Neural progenitor cell (in vitro differentiated cells): ENCODE results near the gene DNAJC22. TPM values are rescaled to one million over a fixed set of nuclear protein-coding genes. Genes with fewer than 3 reads are reported as not detected.
A peak's percentile ranks its signal among the peaks of the same experiment; 100 is the strongest.

Experiments
- DNase-seq: peaks from one replicate; pipeline ENCODE4 v3.0.0-alpha.2; 2016; ENCODE audit warnings: low spot score
- H2AFZ ChIP-seq: fragments of 200-600 bp; sonication (generic); replicated peaks from 2 replicates; pipeline ENCODE4 v1.6.1; 2016; ENCODE audit warnings: antibody characterized with exemption
- H3F3A ChIP-seq: fragments of 200-600 bp; sonication (generic); 2 replicates; pipeline ENCODE4 v1.6.1; 2016; ENCODE audit warnings: antibody characterized with exemption, low read depth
- H3K27ac ChIP-seq: fragments of 200-600 bp; sonication (generic); 2 replicates; pipeline ENCODE4 v1.5.1; 2016; ENCODE audit warnings: mild to moderate bottlenecking
- H3K27me3 ChIP-seq: fragments of 200-600 bp; sonication (generic); 2 replicates; pipeline ENCODE4 v1.6.1; 2016; ENCODE audit warnings: mild to moderate bottlenecking, moderate library complexity
- H3K36me3 ChIP-seq: fragments of 200-600 bp; sonication (generic); 2 replicates; pipeline ENCODE4 v1.5.1; 2016
- H3K4me1 ChIP-seq: fragments of 200-600 bp; sonication (generic); 2 replicates; pipeline ENCODE4 v1.6.1; 2016; ENCODE audit warnings: mixed run types
- H3K4me2 ChIP-seq: fragments of 200-600 bp; sonication (generic); 2 replicates; pipeline ENCODE4 v1.6.1; 2016
- H3K4me3 ChIP-seq: fragments of 200-600 bp; sonication (generic); 2 replicates; pipeline ENCODE4 v1.5.1; 2016
- H3K79me2 ChIP-seq: fragments of 200-600 bp; sonication (generic); 2 replicates; pipeline ENCODE4 v1.6.1; 2016; ENCODE audit warnings: low read depth
- H3K9ac ChIP-seq: fragments of 200-600 bp; sonication (generic); 2 replicates; pipeline ENCODE4 v1.6.1; 2016
- H3K9me3 ChIP-seq: fragments of 200-600 bp; sonication (generic); 2 replicates; pipeline ENCODE4 v1.5.1; 2016; ENCODE audit warnings: low read depth
- H4K20me1 ChIP-seq: fragments of 200-600 bp; sonication (generic); 2 replicates; pipeline ENCODE4 v1.6.1; 2016; ENCODE audit warnings: low read depth
- H3K27ac Mint-ChIP-seq: 3 replicates; pipeline ENCODE4 v1.8.0; 2021; ENCODE audit warnings: mixed read lengths
- H3K27me3 Mint-ChIP-seq: 2 replicates; pipeline ENCODE4 v1.8.0; 2022; ENCODE audit warnings: low read depth, mild to moderate bottlenecking, inconsistent platforms, moderate library complexity, mixed read lengths; ENCODE audit not compliant: insufficient read depth
- H3K36me3 Mint-ChIP-seq: 3 replicates; pipeline ENCODE4 v1.8.0; 2021; ENCODE audit warnings: mixed read lengths
- H3K4me1 Mint-ChIP-seq: 3 replicates; pipeline ENCODE4 v1.8.0; 2021; ENCODE audit warnings: mixed read lengths
- H3K4me3 Mint-ChIP-seq: 3 replicates; pipeline ENCODE4 v1.8.0; 2021; ENCODE audit warnings: mild to moderate bottlenecking, moderate library complexity, mixed read lengths
- H3K9me3 Mint-ChIP-seq: 3 replicates; pipeline ENCODE4 v1.8.0; 2020; ENCODE audit warnings: mixed read lengths
- CTCF ChIP-seq: fragments of 200-600 bp; sonication (generic); IDR thresholded peaks from 2 replicates; pipeline ENCODE4 v1.5.1; 2017; ENCODE audit warnings: antibody characterized with exemption, mild to moderate bottlenecking
- EZH2 ChIP-seq: fragments of 200-600 bp; sonication (generic); IDR thresholded peaks from 2 replicates; pipeline ENCODE4 v1.6.1; 2017; ENCODE audit warnings: antibody characterized with exemption, mild to moderate bottlenecking, moderate library complexity
- EZH2phosphoT487 ChIP-seq: fragments of 200-600 bp; sonication (generic); IDR thresholded peaks from 2 replicates; pipeline ENCODE4 v1.6.1; 2017; ENCODE audit warnings: antibody characterized with exemption
- total RNA-seq: library from RNA; depleted of rRNA; stranded (reverse); fragments of >200 nt; gene quantifications from 2 replicates; pipeline ENCODE4 v1.2.3, GENCODE V29; 2015; ENCODE audit warnings: low replicate concordance

DNAJC22 gene
- total RNA-seq, 1 donor from 2014 or later = 0.39 TPM

- TF ChIP-seq CTCF = no peak
- TF ChIP-seq EZH2 = no peak
- no peak for TF ChIP-seq EZH2phosphoT487
- H3K79me2 ChIP-seq = peaks cover 16% of the 10 kb centered on the region
- no peak overlapping the region for H3K4me3 ChIP-seq
- Mint-ChIP-seq H3K4me1 (peaks cover 21% of the 10 kb centered on the region), H3K27me3 (peaks cover 12% of the 10 kb centered on the region), H3K27ac (no peak overlapping the region), H3K9me3 (no peaks in the 10 kb centered on the region), H3K4me3 (peak overlapping the region; percentile 71), H3K36me3 (peaks cover 18% of the 10 kb centered on the region)
- no peaks in the 10 kb centered on the region for H3K9me3 ChIP-seq
- no peak overlapping the region for H3K27ac ChIP-seq
- no peak overlapping the region for H2AFZ ChIP-seq
- DNase-seq = no peak
- H4K20me1 ChIP-seq = no peaks in the 10 kb centered on the region
- peaks cover 11% of the 10 kb centered on the region for H3F3A ChIP-seq
- H3K27me3 ChIP-seq = no peaks in the 10 kb centered on the region
- H3K4me2 ChIP-seq = no peak overlapping the region
- no peak overlapping the region for H3K9ac ChIP-seq
- H3K4me1 ChIP-seq = peaks cover 13% of the 10 kb centered on the region
- no peaks in the 10 kb centered on the region for H3K36me3 ChIP-seq
Measured at GRCh38 chr12:49325606-49326005, 21.1 kb upstream of the DNAJC22 start.

GRCh38 chr12:49327368-49327767 is 19.3 kb upstream of the DNAJC22 start:
- peaks cover 7% of the 10 kb centered on the region for H3K4me1 ChIP-seq
- no peak overlapping the region for H3K9ac ChIP-seq
- peaks cover 6% of the 10 kb centered on the region for H3K27me3 ChIP-seq
- no peak overlapping the region for H3K4me3 Mint-ChIP-seq
- H3K9me3 ChIP-seq = no peaks in the 10 kb centered on the region
- TF ChIP-seq EZH2phosphoT487 (no peak), EZH2 (no peak), CTCF (no peak)
- no peaks in the 10 kb centered on the region for H3K36me3 ChIP-seq
- H4K20me1 ChIP-seq = peaks cover 12% of the 10 kb centered on the region
- H3F3A ChIP-seq = peaks cover 16% of the 10 kb centered on the region
- H3K27ac Mint-ChIP-seq = no peak overlapping the region
- peaks cover 13% of the 10 kb centered on the region for H3K27me3 Mint-ChIP-seq
- H3K79me2 ChIP-seq = peaks cover 16% of the 10 kb centered on the region
- peaks cover 14% of the 10 kb centered on the region for H3K4me1 Mint-ChIP-seq
- no peak overlapping the region for H3K4me2 ChIP-seq
- peaks cover 23% of the 10 kb centered on the region for H3K36me3 Mint-ChIP-seq
- no peak overlapping the region for H2AFZ ChIP-seq
- H3K27ac ChIP-seq = no peak overlapping the region
- no peaks in the 10 kb centered on the region for H3K9me3 Mint-ChIP-seq
- no peak overlapping the region for H3K4me3 ChIP-seq
- no peak for DNase-seq

GRCh38 chr12:49327887-49328286 is 18.8 kb upstream of the DNAJC22 start:
- Histone ChIP-seq H3K27ac (no peak overlapping the region), H3K9me3 (no peaks in the 10 kb centered on the region), H3K4me1 (peaks cover 7% of the 10 kb centered on the region), H3K27me3 (peaks cover 11% of the 10 kb centered on the region), H3F3A (peaks cover 20% of the 10 kb centered on the region), H3K9ac (no peak overlapping the region), H4K20me1 (peaks cover 12% of the 10 kb centered on the region), H3K4me3 (no peak overlapping the region), H2AFZ (no peak overlapping the region), H3K36me3 (no peaks in the 10 kb centered on the region), H3K4me2 (no peak overlapping the region), H3K79me2 (peaks cover 16% of the 10 kb centered on the region)
- Mint-ChIP-seq H3K4me1 (peaks cover 13% of the 10 kb centered on the region), H3K36me3 (peaks cover 23% of the 10 kb centered on the region), H3K27me3 (peaks cover 12% of the 10 kb centered on the region), H3K4me3 (no peak overlapping the region), H3K9me3 (no peaks in the 10 kb centered on the region), H3K27ac (no peak overlapping the region)
- no peak for DNase-seq
- TF ChIP-seq CTCF (no peak), EZH2 (no peak), EZH2phosphoT487 (no peak)
